Activated CD8-positive, alpha-beta memory T cell treated with anti-CD3 and anti-CD28 coated beads for 4 hours (primary cell): ENCODE results near the gene CTDP1.

Experiments used
- DNase-seq, 2 donors: peaks; one replicate each; pipeline ENCODE4 v3.0.0-alpha.2; 2020; ENCODE audit warnings: low read depth in 2 of 2

CTDP1 gene

DNA sequence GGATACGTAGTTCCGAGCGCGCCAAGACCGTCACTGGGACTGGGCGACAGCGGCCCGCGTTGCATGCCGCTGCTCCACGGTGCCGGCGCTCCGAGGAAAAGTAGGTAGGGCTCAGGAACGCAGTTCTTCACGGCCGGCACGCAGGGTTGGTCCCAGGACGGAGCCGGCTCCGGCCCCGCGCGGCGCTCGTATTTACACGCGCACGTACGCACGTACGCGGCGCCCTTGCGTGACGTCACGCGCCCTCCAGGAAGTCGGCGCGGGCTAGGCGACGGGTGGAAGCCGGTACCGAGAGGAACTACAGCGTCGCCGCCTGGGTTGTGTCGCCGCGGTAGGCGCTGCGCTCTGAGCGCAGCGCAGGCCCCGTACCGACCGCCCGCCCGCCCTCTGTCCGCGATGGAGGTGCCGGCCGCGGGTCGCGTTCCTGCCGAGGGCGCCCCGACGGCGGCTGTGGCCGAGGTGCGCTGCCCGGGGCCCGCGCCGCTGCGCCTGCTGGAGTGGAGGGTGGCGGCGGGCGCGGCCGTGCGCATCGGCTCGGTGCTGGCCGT, at the start of gene CTDP1:
TSS of gene CTDP1 (plus strand) at position 252 of the 548 bp plus-strand sequence. CDS start at position 397, 145 bp downstream.
- DNase-seq: peak; percentile 69 to 80

- no peak for DNase-seq
Measured at GRCh38 chr18:79630281-79631095, 49.1 kb upstream of the CTDP1 start.

DNA sequence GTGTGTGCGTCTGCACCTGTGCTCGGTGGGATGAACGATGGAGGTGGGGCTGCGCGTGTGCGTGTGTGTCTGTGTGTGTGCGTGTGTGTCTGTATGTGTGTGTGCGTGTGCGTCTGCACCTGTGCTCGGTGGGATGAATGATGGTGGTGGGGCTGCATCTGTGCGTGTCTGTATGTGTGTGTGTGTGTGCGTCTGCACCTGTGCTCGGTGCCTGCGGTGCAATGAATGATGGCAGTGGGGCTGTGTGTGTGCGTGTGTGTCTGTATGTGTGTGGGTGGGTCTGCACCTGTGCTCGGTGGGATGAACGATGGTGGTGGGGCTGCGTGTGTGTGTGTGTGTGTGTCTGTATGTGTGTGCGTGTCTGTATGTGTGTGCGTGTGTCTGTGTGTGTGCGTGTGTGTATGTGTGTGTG, 48.5 kb upstream of the CTDP1 start:
- DNase-seq: no peak

GRCh38 chr18:79631761-79632446, 47.7 kb upstream of the CTDP1 start:
- no peak for DNase-seq

DNA sequence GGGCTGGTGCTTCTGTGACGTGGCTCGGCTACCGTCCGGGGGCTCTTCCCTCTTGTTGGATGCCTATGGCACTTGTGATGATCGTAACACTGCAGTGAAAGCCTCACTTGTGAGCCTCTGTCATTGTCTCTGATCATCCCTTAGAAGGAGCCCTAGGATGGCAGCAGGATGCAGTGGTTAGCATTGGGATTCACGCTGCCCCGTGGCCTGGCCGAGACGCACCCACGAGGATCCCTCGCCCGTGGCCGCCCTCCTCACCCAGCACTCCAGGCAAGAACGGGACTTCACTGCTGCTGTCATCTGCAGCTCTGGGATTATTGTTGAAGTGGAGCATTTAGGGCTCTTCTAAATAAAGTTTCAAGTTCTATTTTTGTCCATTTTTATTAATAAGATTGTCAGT, 46.8 kb upstream of the CTDP1 start:
- DNase-seq: no peak

DNA sequence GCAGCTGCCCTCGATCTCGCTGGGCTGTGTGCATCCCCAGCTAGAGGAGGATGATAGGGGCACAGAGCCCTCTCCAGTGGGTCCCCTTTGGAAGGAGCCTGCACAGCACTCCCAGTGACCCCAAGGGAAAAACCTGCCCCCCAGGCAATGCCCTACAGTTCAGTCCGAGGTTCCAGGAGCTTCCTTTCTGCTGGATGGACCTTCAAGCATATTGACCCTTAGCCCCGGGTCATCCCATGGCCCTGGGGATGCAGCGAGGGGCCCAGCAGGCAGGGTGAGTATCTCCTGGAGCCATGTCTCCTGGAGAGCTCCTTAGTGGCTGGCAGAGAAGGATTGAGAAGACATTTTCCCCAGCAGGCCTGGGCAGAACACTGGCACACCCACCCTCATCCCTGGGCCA, 45.4 kb upstream of the CTDP1 start:
- DNase-seq: no peak

DNA sequence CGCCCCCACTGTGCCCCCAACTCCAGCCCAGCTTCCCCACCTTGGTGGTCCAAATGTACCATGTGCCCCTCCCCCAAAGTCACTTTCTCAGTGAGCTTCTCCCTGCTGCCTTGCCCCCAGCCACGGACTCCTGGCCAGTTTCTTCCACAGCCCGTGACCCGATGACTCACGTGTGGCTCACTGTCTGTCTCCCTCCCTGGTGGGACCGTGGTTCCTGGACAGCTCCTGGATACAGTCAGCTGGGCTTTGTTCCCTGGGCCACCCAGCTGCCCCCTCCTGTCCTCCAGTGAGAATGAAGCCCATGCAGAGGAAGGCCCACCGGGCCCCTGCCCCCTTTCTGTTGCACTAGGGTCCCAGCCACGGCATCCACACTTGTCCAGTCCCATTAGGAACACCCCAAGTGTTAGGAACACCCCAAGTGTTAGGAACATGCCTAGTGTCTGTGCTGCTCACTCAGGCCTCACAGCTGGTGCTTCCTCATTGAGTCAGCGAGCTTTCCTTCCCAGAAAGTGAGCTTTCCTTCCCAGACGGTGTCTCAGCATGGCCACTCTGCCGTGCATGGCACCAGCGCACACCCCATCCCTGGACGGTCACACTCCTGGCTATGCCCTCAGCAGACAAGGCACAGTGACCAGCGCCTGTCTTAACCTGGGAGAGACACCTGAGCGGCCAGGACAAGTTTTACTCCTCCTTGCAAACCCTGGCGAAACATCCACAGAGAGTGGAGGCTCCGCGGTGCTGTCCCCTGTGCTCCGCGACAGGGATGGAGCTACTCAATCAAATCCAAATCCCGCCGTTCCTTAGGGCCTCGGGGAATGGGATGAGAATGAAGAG, 44.8 kb upstream of the CTDP1 start:
- DNase-seq: no peak

DNA sequence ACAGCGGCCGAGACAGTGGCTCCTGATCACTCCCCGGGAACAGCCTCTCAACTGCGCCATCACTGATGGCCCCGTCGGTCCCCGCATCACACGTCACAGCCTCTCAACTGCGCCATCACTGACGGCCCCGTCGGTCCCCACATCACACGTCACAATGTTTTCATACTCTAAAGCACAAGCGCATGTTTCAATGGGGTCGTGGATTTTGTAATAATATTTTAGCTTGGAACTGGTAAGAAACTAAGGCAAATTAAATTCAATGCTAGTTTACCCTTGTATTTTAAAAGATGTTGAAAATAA, 44.2 kb upstream of the CTDP1 start:
- no peak for DNase-seq

- no peak for DNase-seq
Measured at GRCh38 chr18:79637181-79637920, 42.3 kb upstream of the CTDP1 start.

- DNase-seq: no peak
Measured at GRCh38 chr18:79637921-79638909, 41.4 kb upstream of the CTDP1 start.

- no peak for DNase-seq
Measured at GRCh38 chr18:79639072-79639829, 40.4 kb upstream of the CTDP1 start.

- DNase-seq: no peak
Measured at GRCh38 chr18:79640064-79640672, 39.4 kb upstream of the CTDP1 start.

- DNase-seq: no peak
Measured at GRCh38 chr18:79640875-79641274, 38.7 kb upstream of the CTDP1 start.

GRCh38 chr18:79641722-79642497, 37.7 kb upstream of the CTDP1 start:
- DNase-seq: no peak

DNA sequence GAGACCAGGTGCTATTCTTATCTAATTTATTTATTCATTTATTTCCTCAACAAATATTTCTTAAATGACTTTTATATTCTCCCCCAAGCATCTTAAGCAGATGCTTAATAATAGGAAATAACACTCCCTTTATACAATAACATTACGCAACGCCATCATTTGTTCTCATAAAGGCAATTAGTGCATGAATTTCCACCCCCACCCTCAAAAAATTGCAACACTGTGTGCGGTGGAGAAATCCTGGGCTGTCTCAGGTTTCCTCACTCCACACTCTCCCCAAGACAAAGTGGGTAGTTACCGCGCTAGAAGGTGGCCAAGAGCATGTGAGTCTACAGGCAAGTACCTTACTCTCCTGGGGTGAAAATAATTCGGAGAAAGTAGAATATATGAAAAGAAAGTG, 37.0 kb upstream of the CTDP1 start:
- no peak for DNase-seq

GRCh38 chr18:79643054-79643984, 36.3 kb upstream of the CTDP1 start:
- no peak for DNase-seq

DNA sequence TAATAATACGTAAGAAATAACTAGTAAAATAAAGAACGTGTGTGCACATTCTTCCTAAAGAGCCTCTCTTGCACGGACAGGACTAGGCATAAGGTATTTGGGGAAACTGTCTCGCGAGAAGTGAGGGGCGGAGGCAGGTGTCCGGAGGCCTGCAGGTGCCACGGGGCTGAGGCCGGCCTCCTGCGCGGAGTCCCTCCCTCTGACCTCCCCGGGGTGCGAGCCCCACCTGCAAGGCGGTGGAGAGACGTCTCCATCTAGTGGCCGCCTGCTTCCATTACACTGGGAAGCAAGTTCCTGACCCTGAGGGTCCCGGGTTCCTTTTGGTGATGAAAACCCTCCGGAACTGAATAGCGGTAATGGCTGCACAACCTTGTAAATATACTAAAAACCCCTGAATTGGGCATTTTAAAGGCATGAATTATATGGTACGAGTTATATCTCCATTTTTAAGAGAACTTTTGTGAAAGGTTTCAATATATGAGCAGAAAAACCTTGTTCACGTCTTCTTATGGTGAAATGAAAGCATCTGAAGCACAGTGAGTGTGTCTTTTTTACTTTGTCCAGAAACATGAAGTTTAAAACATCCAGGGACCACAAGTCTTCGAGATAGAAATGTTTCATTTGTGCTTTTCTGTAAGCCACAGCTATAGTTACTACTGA, 35.5 kb upstream of the CTDP1 start:
- DNase-seq: peak; percentile 38 to 46
